Parathyroid adenoma (tissue), 2 donors: ENCODE data around the gene OR2L3.

Source experiments
- H2AFZ ChIP-seq: fragments of 300-600 bp; sonication (generic); one replicate; pipeline ENCODE4 v1.7.0; 2017; ENCODE audit warnings: antibody characterized with exemption, mild to moderate bottlenecking
- H3K27ac ChIP-seq: fragments of 300-600 bp; sonication (generic); one replicate; pipeline ENCODE4 v1.7.0; 2017
- H3K27me3 ChIP-seq: fragments of 300-600 bp; sonication (generic); one replicate; pipeline ENCODE4 v1.7.0; 2017; ENCODE audit warnings: low read length; ENCODE audit not compliant: control insufficient read depth, insufficient read depth
- H3K36me3 ChIP-seq: fragments of 300-600 bp; sonication (generic); one replicate; pipeline ENCODE4 v1.7.0; 2017; ENCODE audit warnings: low read length; ENCODE audit not compliant: control insufficient read depth, insufficient read depth
- H3K4me1 ChIP-seq: fragments of 300-600 bp; sonication (generic); one replicate; pipeline ENCODE4 v1.7.0; 2017; ENCODE audit warnings: control low read depth
- H3K4me2 ChIP-seq: fragments of 300-600 bp; sonication (generic); one replicate; pipeline ENCODE4 v1.7.0; 2017; ENCODE audit warnings: low read length
- H3K4me3 ChIP-seq: fragments of 300-600 bp; sonication (generic); one replicate; pipeline ENCODE4 v1.7.0; 2017; ENCODE audit warnings: low read depth, low read length
- H3K79me2 ChIP-seq: fragments of 300-600 bp; sonication (generic); one replicate; pipeline ENCODE4 v1.7.0; 2017; ENCODE audit warnings: control low read depth
- H3K9ac ChIP-seq: fragments of 300-600 bp; sonication (generic); one replicate; pipeline ENCODE4 v1.7.0; 2017; ENCODE audit warnings: mild to moderate bottlenecking
- H3K9me3 ChIP-seq: fragments of 300-600 bp; sonication (generic); one replicate; pipeline ENCODE4 v1.7.0; 2017; ENCODE audit warnings: low read length; ENCODE audit not compliant: control insufficient read depth
- TF ChIP-seq, protein P1 (sequence below): fragments of 300-600 bp; sonication (generic); IDR thresholded peaks from one replicate; pipeline ENCODE4 v1.7.0; 2017; ENCODE audit warnings: antibody characterized with exemption, mild to moderate bottlenecking
- donor health status: primary hyperparathyroidism.

The OR2L3 gene

DNA sequence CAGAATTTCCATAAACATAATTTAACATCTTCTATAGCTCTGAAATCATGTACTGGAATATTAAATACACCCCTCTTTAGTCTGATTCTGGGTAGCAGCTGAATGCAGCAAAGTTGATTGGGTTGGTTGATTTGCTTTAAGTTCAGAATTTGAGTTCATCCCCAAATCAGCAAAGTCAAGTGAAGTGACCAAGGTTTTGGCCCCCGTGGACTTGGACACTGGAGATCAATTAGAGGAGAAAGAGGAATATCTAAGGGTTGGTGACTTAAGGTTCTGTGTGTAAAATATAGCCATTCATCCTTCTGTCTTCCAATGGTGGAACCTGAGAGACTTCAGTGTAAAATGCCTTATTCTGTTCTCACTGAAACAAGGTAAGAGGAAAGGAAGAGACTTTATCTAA, 48.2 kb downstream of the OR2L3 start, which contains the start of gene OR2L13:
Gene OR2L13, plus strand, starts transcription at position 301 of the 400 bp plus-strand sequence. CDS start 4,192 bp downstream, outside the sequence.
- TF ChIP-seq, protein P1, sequence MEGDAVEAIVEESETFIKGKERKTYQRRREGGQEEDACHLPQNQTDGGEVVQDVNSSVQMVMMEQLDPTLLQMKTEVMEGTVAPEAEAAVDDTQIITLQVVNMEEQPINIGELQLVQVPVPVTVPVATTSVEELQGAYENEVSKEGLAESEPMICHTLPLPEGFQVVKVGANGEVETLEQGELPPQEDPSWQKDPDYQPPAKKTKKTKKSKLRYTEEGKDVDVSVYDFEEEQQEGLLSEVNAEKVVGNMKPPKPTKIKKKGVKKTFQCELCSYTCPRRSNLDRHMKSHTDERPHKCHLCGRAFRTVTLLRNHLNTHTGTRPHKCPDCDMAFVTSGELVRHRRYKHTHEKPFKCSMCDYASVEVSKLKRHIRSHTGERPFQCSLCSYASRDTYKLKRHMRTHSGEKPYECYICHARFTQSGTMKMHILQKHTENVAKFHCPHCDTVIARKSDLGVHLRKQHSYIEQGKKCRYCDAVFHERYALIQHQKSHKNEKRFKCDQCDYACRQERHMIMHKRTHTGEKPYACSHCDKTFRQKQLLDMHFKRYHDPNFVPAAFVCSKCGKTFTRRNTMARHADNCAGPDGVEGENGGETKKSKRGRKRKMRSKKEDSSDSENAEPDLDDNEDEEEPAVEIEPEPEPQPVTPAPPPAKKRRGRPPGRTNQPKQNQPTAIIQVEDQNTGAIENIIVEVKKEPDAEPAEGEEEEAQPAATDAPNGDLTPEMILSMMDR: no peak
- H2AFZ ChIP-seq: no peak within 1 kb of the TSS
- H3K4me2 ChIP-seq: no peak within 1 kb of the TSS
- H3K79me2 ChIP-seq: no peaks in the 10 kb centered on the region
- H3K4me1 ChIP-seq: no peaks in the 10 kb centered on the region
- no peaks in the 10 kb centered on the region for H3K36me3 ChIP-seq
- no peaks in the 10 kb centered on the region for H3K27me3 ChIP-seq
- H3K9me3 ChIP-seq: no peaks in the 10 kb centered on the region
- no peak within 1 kb of the TSS for H3K4me3 ChIP-seq
- H3K9ac ChIP-seq: no peak within 1 kb of the TSS
- H3K27ac ChIP-seq: no peak within 1 kb of the TSS

DNA sequence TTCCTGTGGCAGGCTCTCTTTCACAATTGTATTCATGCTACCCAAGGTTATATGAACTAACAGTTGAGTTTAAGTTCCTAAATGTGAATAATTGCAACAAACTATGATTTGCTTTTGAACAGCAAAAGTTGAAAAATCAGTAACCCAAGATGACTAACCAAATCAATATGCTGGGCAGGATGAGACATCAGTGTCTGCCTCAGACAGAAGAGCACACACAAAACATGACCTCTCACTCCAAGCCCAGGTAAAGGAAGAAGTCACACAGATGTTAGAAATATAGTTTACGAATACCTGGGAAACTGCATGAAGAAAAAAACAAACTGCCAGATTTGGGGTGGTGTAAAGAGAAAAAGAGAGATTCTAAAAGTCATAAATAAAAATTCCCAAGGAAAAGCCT, 51.9 kb downstream of the OR2L3 start:
- H3K36me3 ChIP-seq: no peaks in the 10 kb centered on the region
- no peaks in the 10 kb centered on the region for H3K27me3 ChIP-seq
- H2AFZ ChIP-seq: no peak overlapping the region
- no peaks in the 10 kb centered on the region for H3K79me2 ChIP-seq
- H3K9me3 ChIP-seq: no peaks in the 10 kb centered on the region
- H3K27ac ChIP-seq: no peak overlapping the region
- H3K4me3 ChIP-seq: no peak overlapping the region
- no peak overlapping the region for H3K9ac ChIP-seq
- H3K4me1 ChIP-seq: no peaks in the 10 kb centered on the region
- no peak overlapping the region for H3K4me2 ChIP-seq
- TF ChIP-seq, protein P1: no peak

DNA sequence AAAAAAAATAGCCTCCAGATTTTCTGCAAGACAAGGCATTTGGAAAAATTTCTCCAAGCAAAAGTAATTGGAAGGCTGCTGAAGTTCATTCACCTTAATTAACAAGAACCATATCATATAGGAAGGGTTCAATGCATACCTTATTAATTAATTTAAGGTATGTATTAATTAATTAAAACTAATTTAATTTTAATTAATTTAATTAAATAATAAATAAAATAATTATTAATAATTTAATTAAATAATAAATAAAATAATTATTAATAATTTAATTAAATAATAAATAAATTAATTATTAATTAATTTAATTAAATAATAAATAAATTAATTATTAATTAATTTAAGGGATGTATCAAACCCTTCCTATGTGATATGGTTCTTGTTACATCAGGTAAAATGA, 56.2 kb downstream of the OR2L3 start:
- Histone ChIP-seq H3K9ac (no peak overlapping the region), H3K9me3 (no peaks in the 10 kb centered on the region), H3K79me2 (no peaks in the 10 kb centered on the region), H3K4me2 (no peak overlapping the region), H3K27me3 (no peaks in the 10 kb centered on the region), H3K36me3 (no peaks in the 10 kb centered on the region), H2AFZ (no peak overlapping the region), H3K4me1 (no peaks in the 10 kb centered on the region), H3K27ac (no peak overlapping the region), H3K4me3 (no peak overlapping the region)
- TF ChIP-seq, protein P1: no peak

DNA sequence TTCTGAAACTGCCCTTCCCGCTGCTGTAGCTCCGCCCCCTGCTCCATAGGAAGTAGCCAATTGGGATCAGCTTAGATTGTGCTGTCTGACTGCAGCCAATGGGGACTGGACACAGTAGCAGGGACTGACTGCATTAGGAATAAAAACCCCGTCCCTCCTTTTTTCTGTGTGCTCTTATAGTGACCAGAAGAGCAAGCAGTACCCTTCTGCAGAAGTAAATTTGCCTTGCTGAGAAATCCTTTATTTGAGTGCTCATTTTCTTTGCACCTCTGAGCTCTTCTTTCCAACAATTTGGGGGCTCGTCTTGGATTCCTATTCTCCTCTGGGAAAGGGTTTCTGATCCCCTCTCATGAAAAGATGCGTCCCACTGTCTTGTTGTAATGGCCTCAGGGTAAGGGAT, 64.5 kb downstream of the OR2L3 start:
- H3K9me3 ChIP-seq: no peaks in the 10 kb centered on the region
- H3K27ac ChIP-seq: no peak overlapping the region
- no peaks in the 10 kb centered on the region for H3K27me3 ChIP-seq
- H3K4me2 ChIP-seq: no peak overlapping the region
- H3K79me2 ChIP-seq: no peaks in the 10 kb centered on the region
- no peak overlapping the region for H3K9ac ChIP-seq
- H3K4me3 ChIP-seq: no peak overlapping the region
- H2AFZ ChIP-seq: no peak overlapping the region
- H3K4me1 ChIP-seq: no peaks in the 10 kb centered on the region
- TF ChIP-seq, protein P1: no peak
- no peaks in the 10 kb centered on the region for H3K36me3 ChIP-seq
